ENCODE measurements around the gene MCM6. TPM values are rescaled to one million over a fixed set of nuclear protein-coding genes. Genes with fewer than 3 reads are reported as not detected.

Gene MCM6
- total RNA-seq, 1 experiment from 2014 or later: 39.9 TPM

- Histone ChIP-seq H3K9ac (ENCODE audit: low read length) (no peak overlapping the region), H3K36me3 (ENCODE audit: low read depth, low read length) (no peaks in the 10 kb centered on the region), H2AFZ (ENCODE audit: low read length) (no peak overlapping the region), H3K4me3 (ENCODE audit: low read length) (no peak overlapping the region), H3K79me2 (ENCODE audit: low read length) (no peaks in the 10 kb centered on the region), H3K4me1 (ENCODE audit: insufficient read depth, low read length) (no peaks in the 10 kb centered on the region), H3K4me2 (ENCODE audit: low read length) (no peak overlapping the region), H3K27ac (ENCODE audit: low read length) (no peak overlapping the region), H4K20me1 (ENCODE audit: low read length) (no peaks in the 10 kb centered on the region), H3K9me3 (ENCODE audit: low read length) (no peaks in the 10 kb centered on the region), H3K9me2 (replicated peaks; ENCODE audit: low read length) (no peaks in the 10 kb centered on the region), H3K27me3 (ENCODE audit: low read length) (no peaks in the 10 kb centered on the region), H3F3A (ENCODE audit: low read length, unreplicated experiment) (no peaks in the 10 kb centered on the region)
- intact Hi-C loops (cut with micrococcal nuclease): no loop called here
- ChIA-PET CTCF (interaction anchor here (0.5 kb wide), 1 partner anchor 570 kb away, joined by 7 read pairs; no protein-coding TSS in a partner anchor), POLR2A (ENCODE audit: unreplicated experiment) (no interaction called here)
- ATAC-seq (no peak), DNase-seq (peak; percentile 34)
- no TSS peak for BruUV-seq (replicated peaks)
- TF ChIP-seq EZH2 (IDR thresholded peaks at IDR 0.05; ENCODE audit: low read length, unreplicated experiment) (no peak), EZH2phosphoT487 (IDR thresholded peaks at IDR 0.05; ENCODE audit: borderline replicate concordance, low read length) (no peak)
- TF ChIP-seq, protein P1, sequence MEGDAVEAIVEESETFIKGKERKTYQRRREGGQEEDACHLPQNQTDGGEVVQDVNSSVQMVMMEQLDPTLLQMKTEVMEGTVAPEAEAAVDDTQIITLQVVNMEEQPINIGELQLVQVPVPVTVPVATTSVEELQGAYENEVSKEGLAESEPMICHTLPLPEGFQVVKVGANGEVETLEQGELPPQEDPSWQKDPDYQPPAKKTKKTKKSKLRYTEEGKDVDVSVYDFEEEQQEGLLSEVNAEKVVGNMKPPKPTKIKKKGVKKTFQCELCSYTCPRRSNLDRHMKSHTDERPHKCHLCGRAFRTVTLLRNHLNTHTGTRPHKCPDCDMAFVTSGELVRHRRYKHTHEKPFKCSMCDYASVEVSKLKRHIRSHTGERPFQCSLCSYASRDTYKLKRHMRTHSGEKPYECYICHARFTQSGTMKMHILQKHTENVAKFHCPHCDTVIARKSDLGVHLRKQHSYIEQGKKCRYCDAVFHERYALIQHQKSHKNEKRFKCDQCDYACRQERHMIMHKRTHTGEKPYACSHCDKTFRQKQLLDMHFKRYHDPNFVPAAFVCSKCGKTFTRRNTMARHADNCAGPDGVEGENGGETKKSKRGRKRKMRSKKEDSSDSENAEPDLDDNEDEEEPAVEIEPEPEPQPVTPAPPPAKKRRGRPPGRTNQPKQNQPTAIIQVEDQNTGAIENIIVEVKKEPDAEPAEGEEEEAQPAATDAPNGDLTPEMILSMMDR (conservative IDR thresholded peaks at IDR 0.05; ENCODE audit: low read depth, low read length): peak; percentile 43; the same call in 1 of the 2 replicates
Measured at GRCh38 chr2:135798762-135799161, 77.5 kb downstream of the MCM6 start.

GRCh38 chr2:135798275-135798705, 78.0 kb downstream of the MCM6 start:
- Histone ChIP-seq H3K9me3 (ENCODE audit: low read length) (no peaks in the 10 kb centered on the region), H3K79me2 (ENCODE audit: low read length) (no peaks in the 10 kb centered on the region), H4K20me1 (ENCODE audit: low read length) (no peaks in the 10 kb centered on the region), H3K36me3 (ENCODE audit: low read depth, low read length) (no peaks in the 10 kb centered on the region), H3K4me1 (ENCODE audit: insufficient read depth, low read length) (no peaks in the 10 kb centered on the region), H3K27ac (ENCODE audit: low read length) (no peak overlapping the region), H2AFZ (ENCODE audit: low read length) (no peak overlapping the region), H3F3A (ENCODE audit: low read length, unreplicated experiment) (no peaks in the 10 kb centered on the region), H3K4me2 (ENCODE audit: low read length) (no peak overlapping the region), H3K9me2 (replicated peaks; ENCODE audit: low read length) (no peaks in the 10 kb centered on the region), H3K27me3 (ENCODE audit: low read length) (no peaks in the 10 kb centered on the region), H3K4me3 (ENCODE audit: low read length) (no peak overlapping the region), H3K9ac (ENCODE audit: low read length) (no peak overlapping the region)
- POLR2A ChIA-PET (ENCODE audit: unreplicated experiment): no interaction called here
- no peak for TF ChIP-seq EZH2phosphoT487 (IDR thresholded peaks at IDR 0.05; ENCODE audit: borderline replicate concordance, low read length)
- no peak for TF ChIP-seq EZH2 (IDR thresholded peaks at IDR 0.05; ENCODE audit: low read length, unreplicated experiment)
- TF ChIP-seq, protein P1 (conservative IDR thresholded peaks at IDR 0.05; ENCODE audit: low read depth, low read length): no peak
- 0 out of 2 replicates have a peak, but pooled peaks have one; percentile 9 for ATAC-seq
- CTCF ChIA-PET: interaction anchor here (0.5 to 1.1 kb wide), 5 partner anchors 53 to 809 kb away, joined by 3 to 7 read pairs (median 4); no protein-coding TSS in a partner anchor
- no TSS peak for BruUV-seq (replicated peaks)
- DNase-seq: no peak
- intact Hi-C loops (cut with micrococcal nuclease): no loop called here

GRCh38 chr2:135797497-135798274, 78.6 kb downstream of the MCM6 start:
- intact Hi-C loops (cut with micrococcal nuclease): loop anchor here (1.0 kb wide), 1 partner anchor 808 kb away; no protein-coding TSS in a partner anchor
- CTCF ChIA-PET: interaction anchor here (0.5 to 1.1 kb wide), 6 partner anchors 53 to 809 kb away, joined by 3 to 7 read pairs (median 4); no protein-coding TSS in a partner anchor
- BruUV-seq (replicated peaks): no TSS peak

More at GRCh38 chr2:135797497-135798274, 78.6 kb downstream of the MCM6 start:
- Histone ChIP-seq H3F3A (ENCODE audit: low read length, unreplicated experiment) (no peaks in the 10 kb centered on the region), H3K9ac (ENCODE audit: low read length) (no peak overlapping the region), H3K9me3 (ENCODE audit: low read length) (no peaks in the 10 kb centered on the region), H2AFZ (ENCODE audit: low read length) (peak overlapping the region; percentile 47; the same call in 1 of the 2 replicates), H3K27ac (ENCODE audit: low read length) (no peak overlapping the region), H3K79me2 (ENCODE audit: low read length) (no peaks in the 10 kb centered on the region), H4K20me1 (ENCODE audit: low read length) (no peaks in the 10 kb centered on the region), H3K4me2 (ENCODE audit: low read length) (no peak overlapping the region), H3K36me3 (ENCODE audit: low read depth, low read length) (no peaks in the 10 kb centered on the region), H3K4me1 (ENCODE audit: insufficient read depth, low read length) (no peaks in the 10 kb centered on the region), H3K27me3 (ENCODE audit: low read length) (no peaks in the 10 kb centered on the region), H3K9me2 (replicated peaks; ENCODE audit: low read length) (no peaks in the 10 kb centered on the region), H3K4me3 (ENCODE audit: low read length) (no peak overlapping the region)
- ATAC-seq (peak; percentile 94), DNase-seq (peak; percentile 79)
- POLR2A ChIA-PET (ENCODE audit: unreplicated experiment): no interaction called here
- TF ChIP-seq EZH2phosphoT487 (IDR thresholded peaks at IDR 0.05; ENCODE audit: borderline replicate concordance, low read length): no peak
- TF ChIP-seq, protein P1 (conservative IDR thresholded peaks at IDR 0.05; ENCODE audit: low read depth, low read length): peak; percentile 95

Measured in PC-3 (cell line).